Testis (tissue), 2 donors: ENCODE measurements around the gene DNLZ.

Experiments used
- CTCF ChIP-seq, 3 experiments: fragments of 450-650 bp in 2 of 3; fragments of 200-600 bp in 1 of 3; sonication (generic) in 1 of 3; IDR thresholded peaks; one replicate each; pipeline ENCODE4 v1.5.1; 2016 to 2019; ENCODE audit warnings: antibody characterized with exemption in 3 of 3, mild to moderate bottlenecking in 2 of 3, moderate library complexity in 1 of 3
- POLR2A ChIP-seq: fragments of 450-650 bp; IDR thresholded peaks from one replicate; pipeline ENCODE4 v1.6.1; 2017; ENCODE audit warnings: antibody characterized with exemption, mild to moderate bottlenecking, moderate library complexity

GRCh38 chr9:136361047-136361753, 2.3 kb downstream of the DNLZ start:
- no peak for TF ChIP-seq POLR2A
- no peak for TF ChIP-seq CTCF (IDR thresholded peaks at IDR 0.05)
